Stimulated activated CD8-positive, alpha-beta memory T cell treated with anti-CD3 and anti-CD28 coated beads, Interleukin-7, amount 100 ng/mL, for 4 hours (primary cell): ENCODE measurements around the gene TUBB2B.
"Not testable (repeated sequence)": the region's sequence is repeated elsewhere in the genome, so short reads cannot be mapped to it uniquely, and the experiment has no call there.

Experiments
- DNase-seq, 2 donors: peaks; one replicate each; pipeline ENCODE4 v3.0.0-alpha.2; 2020; ENCODE audit warnings: low read depth in 2 of 2

TUBB2B gene

DNA sequence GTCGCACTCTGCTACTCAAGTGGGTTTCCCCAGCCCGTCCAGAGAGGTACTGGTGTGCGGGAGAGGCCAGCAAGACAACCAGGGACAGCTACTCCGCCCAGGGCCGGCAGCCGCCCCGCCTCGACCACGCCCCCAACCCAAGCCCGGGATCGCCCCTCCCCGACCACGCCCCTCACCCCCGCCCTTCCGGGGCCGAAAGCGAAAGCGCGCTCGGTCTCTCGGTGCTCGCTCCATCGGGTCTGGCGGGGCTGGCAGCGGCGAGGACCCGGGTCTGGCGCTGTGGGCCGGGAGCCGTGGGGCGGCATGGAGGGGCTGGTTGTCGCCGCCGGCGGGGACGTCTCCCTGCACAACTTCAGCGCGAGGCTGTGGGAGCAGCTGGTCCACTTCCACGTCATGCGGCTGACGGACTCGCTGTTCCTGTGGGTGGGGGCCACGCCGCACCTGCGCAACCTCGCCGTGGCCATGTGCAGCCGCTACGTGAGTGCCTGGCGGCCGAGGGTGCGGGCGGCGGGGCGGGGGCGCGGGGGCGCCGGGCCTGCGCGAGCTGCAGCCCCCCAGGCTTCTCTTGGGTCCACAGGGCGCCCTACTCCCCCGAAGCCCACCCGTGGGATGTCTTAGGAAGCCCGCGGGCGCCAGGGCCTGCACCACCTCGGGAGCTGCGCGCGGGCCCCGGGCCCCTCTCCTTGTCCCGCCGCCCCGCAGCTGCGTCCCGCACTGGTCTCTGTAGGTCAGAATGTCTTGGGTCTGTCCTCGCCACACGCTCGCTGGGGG lies 31.5 kb upstream of the TUBB2B start, which contains the start of gene PSMG4:
TSS of gene PSMG4 (plus strand) at position 228 of the 771 bp plus-strand sequence. CDS start at position 304, 76 bp downstream.
- peak; percentile 83 to 90 for DNase-seq

- no peak for DNase-seq
Measured at GRCh38 chr6:3258201-3258600, 30.7 kb upstream of the TUBB2B start.

DNA sequence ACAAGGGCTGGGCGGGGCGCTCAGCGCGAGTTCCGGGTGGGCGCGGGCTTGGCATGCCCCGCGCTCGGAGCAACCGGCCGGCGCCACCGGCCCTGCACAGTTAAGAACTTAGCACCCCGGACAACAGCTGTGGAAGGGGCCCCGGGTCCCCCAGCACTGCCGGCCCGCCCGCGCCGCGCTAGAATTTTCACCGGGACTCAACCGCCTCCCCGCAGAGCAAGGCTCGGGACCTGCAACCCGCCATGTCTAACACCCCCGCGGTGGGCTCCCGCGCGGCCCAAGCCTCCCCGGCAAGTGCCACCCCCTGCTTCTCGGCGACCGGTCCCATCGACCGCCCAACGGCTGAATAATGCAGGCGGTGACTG lies 26.1 kb upstream of the TUBB2B start:
- no peak for DNase-seq

DNA sequence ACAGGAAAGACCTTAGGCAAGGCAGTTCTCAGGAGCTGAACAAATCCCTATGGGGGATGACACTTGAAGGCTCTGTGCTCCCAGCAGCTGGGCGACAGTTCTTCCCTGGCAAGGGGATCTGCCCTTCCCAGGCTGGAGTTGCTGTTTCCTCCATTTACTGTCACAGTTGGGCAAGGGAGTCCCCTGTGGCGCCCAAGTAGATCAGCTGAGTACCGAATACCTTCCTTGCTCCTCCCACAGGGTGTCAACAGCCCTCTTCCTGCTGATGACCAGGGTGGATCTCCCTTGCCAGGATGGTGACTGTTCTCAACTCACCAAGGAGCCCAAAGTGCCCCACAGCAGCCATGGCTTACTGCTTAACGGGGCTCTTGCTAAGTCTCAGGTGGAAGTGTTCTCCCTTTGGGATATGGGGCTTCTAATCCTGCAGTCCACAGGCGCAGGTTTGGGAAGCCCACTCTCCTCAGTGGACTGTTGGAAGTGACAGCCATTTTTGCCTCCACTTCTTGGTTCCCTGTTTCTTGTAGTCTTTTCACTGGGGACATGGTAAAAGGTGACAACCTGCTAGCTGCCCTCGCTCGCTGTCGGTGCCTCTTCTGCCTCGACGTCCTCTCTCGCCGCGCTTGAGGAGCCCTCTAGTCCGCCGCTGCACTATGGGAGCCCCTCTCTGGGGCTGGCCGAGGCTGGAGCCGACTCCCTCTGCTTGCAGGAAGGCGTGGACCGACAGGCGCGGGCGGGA lies 25.6 kb upstream of the TUBB2B start:
- no peak for DNase-seq

GRCh38 chr6:3252369-3252768 lies 24.9 kb upstream of the TUBB2B start:
- DNase-seq, result no peak

DNA sequence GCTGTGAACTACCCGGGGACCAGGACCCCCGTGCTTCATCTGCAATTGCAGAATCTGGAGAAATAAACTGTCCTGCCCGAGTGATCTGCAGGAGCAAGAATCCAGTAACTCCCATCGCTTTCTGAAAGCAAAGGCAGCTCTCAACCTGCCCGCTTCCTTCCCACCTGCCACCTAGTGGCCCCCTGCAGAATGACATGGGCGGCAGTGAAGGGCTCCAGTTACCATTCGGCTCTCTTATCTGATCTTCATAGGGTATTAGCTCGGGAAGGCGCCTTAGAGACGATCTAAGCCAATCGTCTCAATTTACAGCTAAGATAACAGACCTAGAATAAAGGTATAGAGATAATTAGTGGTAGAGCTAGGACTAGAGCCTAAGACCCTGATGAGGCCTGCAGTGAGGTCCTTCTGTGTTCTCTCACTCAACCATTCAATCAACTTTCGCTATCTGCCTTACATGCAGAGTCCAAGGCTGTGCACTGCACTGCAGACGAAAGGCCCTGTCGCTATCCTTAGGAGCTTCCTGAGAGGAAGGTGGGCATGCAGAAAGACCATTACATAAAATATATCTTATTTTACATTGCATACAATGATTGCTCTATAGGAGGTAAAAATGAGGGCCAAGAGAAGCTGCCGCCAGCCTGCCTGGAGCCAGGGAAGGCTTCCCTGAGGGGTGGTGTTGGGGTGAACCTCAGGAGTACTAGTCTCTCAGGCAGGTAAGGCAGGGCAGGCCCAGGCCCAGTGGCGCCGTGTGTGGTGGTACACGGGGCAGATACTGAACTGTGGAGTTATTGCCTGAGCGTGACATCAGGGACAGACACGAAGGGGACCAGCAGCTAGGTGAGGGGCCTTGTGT lies 24.2 kb upstream of the TUBB2B start:
- DNase-seq, result peak; percentile 62 to 68

- DNase-seq, result no peak
Measured at GRCh38 chr6:3250231-3250675, 22.8 kb upstream of the TUBB2B start.

- DNase-seq, result no peak
Measured at GRCh38 chr6:3249821-3250220, 22.4 kb upstream of the TUBB2B start.

GRCh38 chr6:3247255-3248146 lies 20.0 kb upstream of the TUBB2B start:
- no peak for DNase-seq

GRCh38 chr6:3245216-3245615 lies 17.8 kb upstream of the TUBB2B start:
- no peak for DNase-seq

- DNase-seq, result not testable (repeated sequence)
Measured at GRCh38 chr6:3244832-3245161, 17.3 kb upstream of the TUBB2B start.

- no peak for DNase-seq
Measured at GRCh38 chr6:3244003-3244831, 16.8 kb upstream of the TUBB2B start.

DNA sequence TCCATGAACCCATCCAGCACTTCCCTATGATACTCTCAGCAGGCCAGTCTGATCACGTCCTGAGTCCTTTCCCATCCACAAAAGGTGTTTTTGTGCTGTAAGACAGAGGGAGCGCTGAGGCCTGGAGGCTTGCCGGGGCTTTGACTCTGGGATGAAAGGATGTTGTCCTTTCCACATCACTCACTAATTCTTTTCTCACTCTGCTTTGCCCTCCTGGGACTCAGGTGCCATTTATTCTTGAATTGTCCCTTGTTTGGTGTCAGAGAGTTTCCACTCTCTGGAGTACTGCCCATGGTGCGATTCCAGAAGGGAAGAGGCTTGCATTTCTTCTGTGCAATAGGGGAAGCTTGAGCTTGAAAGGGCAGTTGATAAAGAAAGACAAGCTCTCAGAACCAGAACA lies 15.3 kb upstream of the TUBB2B start:
- DNase-seq, result no peak

DNA sequence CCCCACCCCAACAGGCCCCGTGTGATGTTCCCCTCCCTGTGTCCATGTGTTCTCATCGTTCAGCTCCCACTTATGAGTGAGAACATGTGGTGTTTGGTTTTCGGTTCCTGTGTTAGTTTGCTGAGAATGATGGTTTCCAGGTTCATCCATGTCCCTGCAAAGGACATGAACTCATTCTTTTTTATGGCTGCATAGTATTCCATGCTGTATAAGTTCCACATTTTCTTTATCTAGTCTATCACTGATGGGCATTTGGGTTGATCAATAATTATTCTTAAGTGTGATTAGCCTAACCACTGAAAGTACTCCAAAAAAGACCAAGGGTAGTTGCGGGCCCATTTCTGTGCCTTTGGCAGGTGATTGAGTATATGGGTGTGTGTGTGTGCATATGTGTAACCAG lies 14.3 kb upstream of the TUBB2B start:
- DNase-seq, result not testable (repeated sequence)

GRCh38 chr6:3240595-3240994 lies 13.1 kb upstream of the TUBB2B start:
- DNase-seq, result no peak

DNA sequence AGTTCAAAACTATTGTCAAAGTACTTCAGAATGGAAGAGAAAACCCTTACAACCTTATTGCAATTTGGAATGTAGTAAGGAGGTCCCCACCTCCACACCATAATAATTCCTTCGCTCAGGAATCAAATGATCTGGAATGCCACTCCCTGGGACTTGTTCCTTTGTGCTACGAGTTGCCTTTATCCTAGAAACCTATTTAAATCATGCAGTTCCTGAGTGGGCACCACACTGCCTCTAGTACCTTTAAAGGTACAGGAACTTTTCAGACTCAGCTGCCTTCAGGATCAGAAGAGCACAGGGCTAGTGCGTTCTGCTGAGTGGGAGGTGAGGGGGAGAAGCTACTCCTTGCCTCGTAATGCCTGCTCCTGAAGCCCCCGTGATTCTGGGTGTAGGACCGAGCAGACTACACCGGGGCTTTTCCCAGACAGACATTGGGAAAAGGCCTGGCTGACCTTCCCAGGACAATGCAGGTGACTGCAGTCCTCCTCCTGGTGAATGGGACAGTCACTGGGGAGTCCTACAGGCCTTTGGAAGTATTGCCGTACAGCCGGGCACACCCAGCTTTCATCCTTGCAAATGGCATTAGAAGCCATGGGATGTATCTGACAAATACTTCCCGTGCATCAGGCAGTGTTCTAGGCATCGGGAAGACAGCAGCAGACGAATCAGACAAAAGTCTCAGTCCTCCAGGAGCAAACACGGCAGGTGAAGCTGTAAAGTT lies 11.8 kb upstream of the TUBB2B start:
- DNase-seq, result no peak

- DNase-seq, result no peak
Measured at GRCh38 chr6:3237761-3238662, 10.6 kb upstream of the TUBB2B start.

DNA sequence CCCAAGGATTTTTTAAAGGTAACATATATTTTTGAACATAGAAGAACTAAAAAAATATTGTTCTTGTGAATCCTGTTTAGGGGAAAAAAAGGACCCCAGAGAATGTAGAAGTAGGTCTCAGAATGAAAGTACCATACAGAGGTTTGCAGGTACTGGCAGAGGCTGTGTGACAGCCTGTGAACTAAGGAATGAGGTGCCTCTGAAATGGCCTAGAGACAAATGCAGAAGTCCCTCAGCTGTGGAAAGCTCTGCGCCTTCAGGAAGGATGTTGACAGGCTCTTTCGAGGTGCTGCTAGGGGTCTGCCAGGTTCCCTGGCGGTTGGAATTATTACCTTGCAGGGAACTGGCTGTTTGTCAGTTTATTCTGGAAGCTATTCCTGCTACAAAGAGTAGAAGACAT lies 8.6 kb upstream of the TUBB2B start:
- DNase-seq, result no peak

- no peak for DNase-seq
Measured at GRCh38 chr6:3235486-3235885, 8.0 kb upstream of the TUBB2B start.
